T47D (cell line): ENCODE measurements around the gene OSCP1.

Source experiments
- DNase-seq, 2 experiments: peaks; one replicate each; pipeline versions ENCODE4 v3.0.0 to v3.0.0-alpha.2; 2011 to 2012; ENCODE audit warnings: low read depth in 1 of 2, low spot score in 1 of 2
- JUND ChIP-seq: IDR thresholded peaks from 2 replicates; pipeline ENCODE4 v1.6.1; 2012; ENCODE audit warnings: low read depth
- in situ Hi-C: cut with HindIII; loops from 2 replicates; pipeline ENCODE4 v1.10.0; 2016; ENCODE audit warnings: low sequenced_read_pairs, low pct_unique_long_range_greater_than_20kb

The OSCP1 gene

DNA sequence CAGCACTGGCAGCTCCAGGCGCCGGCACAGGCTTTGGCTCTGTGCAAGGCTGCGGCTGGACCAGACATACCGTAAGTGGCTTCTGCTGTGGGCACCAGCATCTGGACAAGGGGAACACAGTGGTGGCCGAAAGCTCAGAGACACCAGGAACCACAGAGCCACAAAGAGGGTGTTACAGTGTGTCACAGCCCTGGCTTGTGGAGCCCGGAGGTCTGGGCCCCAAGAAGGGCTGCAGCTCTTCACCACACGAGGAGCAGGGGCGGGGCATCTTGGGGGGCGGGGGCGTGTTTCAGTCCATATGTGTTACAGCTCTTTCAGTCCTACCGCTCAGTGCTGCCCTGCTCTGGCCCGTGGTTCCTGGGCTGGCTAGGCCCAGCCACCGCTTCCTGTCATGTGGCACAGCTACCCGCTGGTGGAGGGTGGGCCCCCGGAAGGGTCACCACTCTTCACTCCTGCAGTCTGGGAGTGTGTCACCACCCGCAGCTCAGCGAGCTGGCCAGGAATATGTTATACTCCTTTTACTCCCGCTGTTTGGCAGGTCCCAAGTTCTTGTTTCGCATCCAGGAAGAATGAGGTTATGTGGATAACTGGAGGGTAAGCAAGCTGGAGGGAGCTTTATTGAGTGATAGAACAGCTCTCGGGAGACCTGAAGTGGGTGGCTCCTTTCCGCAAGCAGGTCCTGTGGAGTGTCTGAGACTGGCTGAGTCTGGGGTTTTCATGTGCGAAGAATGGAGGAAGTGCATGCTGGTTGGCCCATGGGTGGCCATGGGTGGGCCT lies 49.2 kb downstream of the OSCP1 start:
- TF ChIP-seq JUND = no peak
- no peak for DNase-seq
- in situ Hi-C loops = no loop called here

DNA sequence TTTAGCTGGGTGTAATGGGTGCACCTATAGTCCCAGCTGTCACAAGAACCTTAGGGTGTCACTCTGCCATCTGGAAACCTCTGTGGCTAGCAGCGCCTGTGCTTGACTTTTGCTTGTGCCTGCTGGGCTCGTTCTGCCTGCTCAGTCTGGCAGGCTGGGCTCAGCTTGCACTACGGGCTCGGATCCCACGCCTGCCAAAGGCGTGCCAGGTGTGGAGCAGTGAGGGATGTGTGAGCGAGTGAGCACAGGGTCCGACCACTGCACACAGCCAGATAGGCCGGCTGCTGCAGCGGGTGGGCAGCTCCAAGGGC lies 49.8 kb downstream of the OSCP1 start:
- in situ Hi-C loops = no loop called here
- TF ChIP-seq JUND = no peak
- no peak for DNase-seq

DNA sequence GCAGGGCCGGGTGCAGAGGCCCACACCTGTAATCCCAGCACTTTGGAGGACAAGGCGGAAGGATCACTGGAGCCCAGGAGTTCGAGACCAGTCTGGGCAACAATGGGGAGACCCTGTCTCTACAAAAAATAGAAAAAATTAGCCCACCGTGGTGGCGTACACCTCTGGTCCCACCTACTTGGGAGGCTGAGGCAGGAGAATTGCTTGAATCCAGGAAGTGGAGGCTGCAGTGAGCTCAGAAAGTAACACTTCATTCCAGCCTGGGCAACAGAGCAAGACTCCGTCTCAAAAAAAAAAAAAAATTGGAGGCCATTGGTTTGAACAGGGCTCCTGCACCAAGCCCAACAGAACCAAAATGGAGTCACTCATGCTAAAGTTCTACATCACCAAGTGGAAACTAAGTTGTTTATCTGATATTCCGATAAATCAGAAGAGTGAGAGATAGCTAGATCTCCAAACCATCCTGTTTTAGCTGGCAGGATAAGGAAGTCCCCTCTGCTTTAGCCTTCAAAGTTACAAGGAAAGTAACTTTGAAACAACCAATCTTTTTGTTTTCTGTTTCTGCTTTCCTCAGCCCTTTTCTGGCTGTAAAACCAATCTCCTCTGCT lies 51.8 kb downstream of the OSCP1 start:
- no peak for DNase-seq
- in situ Hi-C loops = no loop called here
- no peak for TF ChIP-seq JUND

DNA sequence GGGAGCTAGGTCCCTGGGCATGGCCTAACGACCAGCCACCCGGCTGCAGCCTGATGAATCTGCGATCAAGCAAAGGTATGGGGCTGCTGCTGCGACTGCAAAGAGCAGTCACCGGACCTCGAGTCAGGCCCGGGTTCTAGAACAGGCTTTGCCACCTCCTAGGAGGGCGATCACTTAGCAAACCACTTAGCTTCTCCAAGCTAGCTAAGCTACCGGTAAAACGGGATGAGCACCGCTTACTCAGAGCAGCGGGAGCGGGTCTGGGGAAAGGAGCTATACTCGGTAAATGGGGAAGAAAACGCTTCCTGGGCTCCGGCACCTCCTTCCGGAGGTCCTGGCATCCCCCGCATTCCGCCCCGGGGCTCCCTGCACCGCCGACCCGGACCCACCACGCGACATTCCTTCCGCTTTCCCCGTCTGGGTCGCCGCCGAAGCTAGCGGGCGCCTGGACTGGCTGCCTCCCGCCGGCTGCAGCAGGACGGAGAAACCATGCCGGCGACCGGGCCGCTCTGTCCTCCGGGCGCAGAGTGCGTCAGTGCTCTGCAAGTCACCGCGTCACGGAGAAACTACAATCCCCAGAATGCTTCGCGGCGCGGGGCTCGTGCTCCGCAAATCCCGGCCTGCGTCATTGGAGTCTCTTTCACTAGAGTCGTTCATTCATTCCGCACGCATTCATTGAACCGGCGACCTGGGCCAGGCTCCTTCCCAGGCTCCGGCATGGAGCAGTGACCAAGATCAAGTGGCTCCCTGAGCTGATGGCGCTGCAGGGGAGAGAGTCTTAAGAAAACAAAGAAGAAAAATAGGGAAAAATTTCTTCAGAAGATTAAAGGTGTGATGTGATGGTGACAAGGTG lies 52.6 kb downstream of the OSCP1 start, which contains the start of gene LSM10:
Gene LSM10 (minus strand): TSS at position 531 of the 853 bp plus-strand sequence. CDS start 3,779 bp downstream, outside the sequence.
- DNase-seq = peak; percentile 75 to 92
- in situ Hi-C loops = no loop called here
- no peak for TF ChIP-seq JUND

DNA sequence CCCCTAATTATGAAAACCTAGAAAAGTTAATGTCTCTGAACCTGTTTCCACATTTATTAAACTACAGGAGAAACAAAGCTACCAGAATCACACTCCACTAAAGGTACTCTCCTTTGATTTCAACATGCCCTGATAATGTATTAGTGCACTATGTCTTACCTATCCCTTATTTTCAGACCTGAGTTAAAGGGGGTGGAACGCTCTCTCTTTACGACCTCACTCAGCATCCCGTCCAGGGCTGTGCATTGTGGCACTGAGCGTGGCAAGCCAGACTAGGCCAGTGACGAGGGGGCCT lies 53.2 kb downstream of the OSCP1 start:
- in situ Hi-C loops = no loop called here

DNA sequence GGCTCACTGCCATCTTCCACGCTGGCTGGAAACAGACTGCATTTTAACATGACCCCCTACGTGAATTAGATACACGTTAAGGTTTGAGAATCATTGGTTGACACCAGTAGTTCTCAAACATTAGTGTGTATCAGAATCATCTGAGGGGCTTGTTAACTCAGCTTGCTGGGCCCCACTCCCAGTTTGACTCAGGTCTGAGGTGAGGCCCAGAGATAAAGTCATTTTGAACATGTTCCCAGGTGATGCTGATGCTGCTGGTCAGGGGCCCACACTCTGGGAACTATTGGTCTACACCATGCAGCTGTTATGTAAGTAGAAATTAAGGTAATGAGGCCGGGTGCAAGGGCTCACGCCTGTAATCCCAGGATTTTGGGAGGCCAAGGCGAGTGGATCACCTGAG lies 53.9 kb downstream of the OSCP1 start:
- in situ Hi-C loops = no loop called here
- no peak for DNase-seq
- no peak for TF ChIP-seq JUND

More for the DNA sequence above, 53.2 kb downstream of the OSCP1 start:
- no peak for TF ChIP-seq JUND
- DNase-seq = no peak

DNA sequence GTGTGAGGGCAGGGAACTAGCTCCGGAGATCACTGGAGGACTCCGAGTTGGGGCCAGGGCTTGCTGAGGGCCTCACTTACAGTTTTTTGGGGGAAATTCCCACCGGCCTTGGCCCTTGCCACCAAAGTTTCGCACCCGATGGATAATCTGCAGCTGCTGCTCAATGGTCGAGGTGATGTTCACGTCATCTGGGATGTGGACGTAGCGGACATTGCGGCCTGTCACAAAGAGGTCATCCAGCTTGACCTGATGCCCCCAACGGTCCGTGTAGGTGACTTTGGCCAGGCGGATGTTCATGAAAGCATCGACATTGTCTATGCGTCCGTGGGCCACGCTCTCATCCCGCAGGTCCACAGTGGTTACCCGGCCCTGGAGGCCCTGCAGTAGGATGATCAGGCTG lies 56.6 kb downstream of the OSCP1 start:
- no peak for TF ChIP-seq JUND
- in situ Hi-C loops = no loop called here
- no peak for DNase-seq

DNA sequence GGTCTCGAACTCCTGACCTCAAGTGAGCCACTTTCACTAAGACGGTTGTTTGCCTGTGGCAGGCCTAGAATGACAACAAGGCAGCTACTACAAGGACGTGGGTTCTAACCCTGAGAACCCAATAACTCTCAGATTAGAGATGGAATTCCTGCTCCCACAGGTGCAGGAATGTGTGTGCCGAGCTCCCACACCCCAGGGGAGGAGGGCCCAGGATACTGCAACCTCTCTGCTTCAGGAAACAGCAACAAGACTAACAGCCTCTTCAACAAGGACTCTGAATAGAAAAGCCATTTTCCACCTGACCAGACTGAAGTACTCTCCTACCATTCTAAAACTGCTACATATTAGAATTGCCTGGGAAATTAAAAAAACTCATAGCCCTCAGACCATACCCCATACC lies 57.4 kb downstream of the OSCP1 start:
- no peak for TF ChIP-seq JUND
- in situ Hi-C loops = no loop called here
- no peak for DNase-seq

DNA sequence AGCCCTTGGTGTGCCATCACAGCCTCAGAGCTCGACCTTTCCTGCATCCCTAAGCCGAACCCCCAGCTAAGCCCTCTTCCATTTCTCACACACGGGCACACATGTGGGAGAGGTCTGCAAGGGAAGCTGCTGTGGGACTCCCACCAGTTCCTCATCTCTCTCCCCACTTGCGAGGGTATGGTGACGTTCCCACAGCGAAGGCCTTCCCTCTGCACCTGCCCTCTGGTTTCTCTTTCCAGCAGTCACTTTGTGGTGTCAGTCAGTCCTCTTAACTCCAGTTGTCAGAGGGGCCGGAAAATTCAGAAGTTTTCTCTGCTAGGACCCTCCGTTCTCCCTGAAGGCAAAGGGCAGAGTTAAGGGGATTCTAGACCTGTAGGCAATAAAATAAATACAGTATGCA lies 59.0 kb downstream of the OSCP1 start:
- DNase-seq = no peak
- no peak for TF ChIP-seq JUND
- in situ Hi-C loops = no loop called here

DNA sequence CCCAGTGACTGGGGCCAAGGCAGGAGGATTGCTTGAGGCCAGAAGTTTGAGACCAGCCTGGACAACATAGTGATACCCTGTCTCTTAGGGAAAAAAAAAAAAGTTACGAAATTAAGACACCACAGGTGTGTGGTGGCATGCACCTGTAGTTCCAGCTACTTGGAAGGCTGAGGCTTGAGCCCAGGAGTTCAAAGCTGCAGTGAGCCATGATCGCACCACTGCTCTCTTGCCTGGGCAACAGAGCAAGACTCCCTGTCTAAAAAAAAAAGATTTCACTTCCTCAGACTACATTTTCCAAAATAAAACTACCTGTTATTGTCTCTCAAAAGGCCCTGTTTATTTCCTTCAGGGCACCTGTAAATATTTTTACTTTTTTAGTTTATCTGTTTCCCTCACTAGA lies 59.8 kb downstream of the OSCP1 start:
- DNase-seq = no peak
- in situ Hi-C loops = no loop called here
- TF ChIP-seq JUND = no peak

DNA sequence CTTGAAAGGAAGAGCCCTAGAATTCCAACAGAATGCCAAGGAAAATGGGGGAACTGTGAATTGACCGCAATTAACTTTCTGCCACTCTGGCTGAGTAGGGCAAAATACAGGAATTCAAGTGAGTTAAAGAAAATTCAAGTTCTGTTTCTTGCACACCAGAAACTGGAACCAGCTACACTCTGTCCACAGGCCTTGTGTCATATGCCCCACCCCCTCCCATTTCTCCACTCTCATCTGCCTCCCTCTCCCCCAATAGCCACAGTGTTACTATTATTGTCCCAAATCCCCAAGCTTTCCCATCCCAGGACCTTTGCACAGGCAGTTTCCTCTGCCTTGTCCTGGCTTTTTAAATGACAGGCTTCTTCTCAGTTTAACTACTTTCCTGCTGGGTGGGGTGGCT lies 60.3 kb downstream of the OSCP1 start:
- DNase-seq = no peak
- in situ Hi-C loops = no loop called here

DNA sequence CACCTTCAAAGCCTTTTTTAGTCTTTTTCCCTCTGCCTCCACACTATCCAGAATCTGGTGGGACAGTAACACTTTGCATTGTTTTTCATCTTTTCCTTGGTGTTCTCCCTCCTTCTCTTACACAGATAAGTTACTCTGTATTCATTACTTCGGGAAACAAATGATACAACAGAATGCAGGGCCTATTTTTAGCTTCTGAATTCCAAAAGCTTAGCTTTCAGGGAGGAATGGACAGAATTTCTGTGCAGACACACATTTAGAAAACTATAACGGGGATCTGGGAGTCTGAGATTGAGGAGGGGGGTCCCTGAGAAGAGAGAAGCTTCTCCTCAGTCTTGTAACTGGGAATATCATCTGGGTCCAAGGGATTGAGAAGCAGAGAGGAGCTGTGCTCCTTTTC lies 61.0 kb downstream of the OSCP1 start:
- DNase-seq = no peak
- no peak for TF ChIP-seq JUND
- in situ Hi-C loops = no loop called here

More for the DNA sequence above, 60.3 kb downstream of the OSCP1 start:
- no peak for TF ChIP-seq JUND
